Ovary (tissue), 3 donors: ENCODE results near the gene FANK1.

ENCODE experiments used
- EP300 ChIP-seq: sonication (generic); formaldehyde crosslinking; IDR thresholded peaks from one replicate; pipeline ENCODE4 v1.6.1; 2017; ENCODE audit warnings: antibody characterized with exemption
- TF ChIP-seq, protein P1 (sequence below), 3 donors: fragments of 450-650 bp in 2 of 3; fragments of 200-600 bp in 1 of 3; IDR thresholded peaks; one replicate each; pipeline versions ENCODE4 v1.5.1 to v1.8.0; 2016 to 2022; ENCODE audit warnings: antibody characterized with exemption in 3 of 3, mild to moderate bottlenecking in 1 of 3
- donor health status: DM: no; HTN: no; CAD: no.

DNA sequence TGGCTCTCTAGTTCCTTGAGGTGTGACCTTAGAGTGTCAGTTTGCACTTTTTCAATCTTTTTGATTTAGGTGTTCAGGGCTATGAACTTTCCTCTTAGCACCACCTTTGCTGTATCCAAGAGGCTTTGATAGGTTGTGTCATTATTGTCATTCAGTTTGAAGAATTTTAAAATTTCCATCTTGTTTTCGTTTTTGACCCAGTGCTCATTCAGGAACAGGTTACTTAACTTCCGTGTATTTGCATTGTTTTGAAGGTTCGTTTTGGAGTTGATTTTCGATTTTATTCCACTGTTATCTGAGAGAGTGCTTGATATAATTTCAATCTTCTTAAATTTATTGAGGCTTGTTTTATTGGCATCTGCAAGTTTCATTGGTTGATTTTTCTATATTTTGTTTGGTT lies 37.3 kb downstream of the FANK1 start:
- TF ChIP-seq EP300, result no peak
- TF ChIP-seq, protein P1, sequence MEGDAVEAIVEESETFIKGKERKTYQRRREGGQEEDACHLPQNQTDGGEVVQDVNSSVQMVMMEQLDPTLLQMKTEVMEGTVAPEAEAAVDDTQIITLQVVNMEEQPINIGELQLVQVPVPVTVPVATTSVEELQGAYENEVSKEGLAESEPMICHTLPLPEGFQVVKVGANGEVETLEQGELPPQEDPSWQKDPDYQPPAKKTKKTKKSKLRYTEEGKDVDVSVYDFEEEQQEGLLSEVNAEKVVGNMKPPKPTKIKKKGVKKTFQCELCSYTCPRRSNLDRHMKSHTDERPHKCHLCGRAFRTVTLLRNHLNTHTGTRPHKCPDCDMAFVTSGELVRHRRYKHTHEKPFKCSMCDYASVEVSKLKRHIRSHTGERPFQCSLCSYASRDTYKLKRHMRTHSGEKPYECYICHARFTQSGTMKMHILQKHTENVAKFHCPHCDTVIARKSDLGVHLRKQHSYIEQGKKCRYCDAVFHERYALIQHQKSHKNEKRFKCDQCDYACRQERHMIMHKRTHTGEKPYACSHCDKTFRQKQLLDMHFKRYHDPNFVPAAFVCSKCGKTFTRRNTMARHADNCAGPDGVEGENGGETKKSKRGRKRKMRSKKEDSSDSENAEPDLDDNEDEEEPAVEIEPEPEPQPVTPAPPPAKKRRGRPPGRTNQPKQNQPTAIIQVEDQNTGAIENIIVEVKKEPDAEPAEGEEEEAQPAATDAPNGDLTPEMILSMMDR (IDR thresholded peaks at IDR 0.05), result no peak
